ENCODE data around the gene SETBP1.

Gene SETBP1

GRCh38 chr18:44821924-44822323, 141.2 kb downstream of the SETBP1 start:
- DNase-seq = no peak

GRCh38 chr18:44823286-44823685, 142.6 kb downstream of the SETBP1 start:
- no peak for DNase-seq

GRCh38 chr18:44823782-44824181, 143.1 kb downstream of the SETBP1 start:
- no peak for DNase-seq

- DNase-seq = no peak
Observed at GRCh38 chr18:44824884-44825283, 144.2 kb downstream of the SETBP1 start.

GRCh38 chr18:44826418-44827259, 146.0 kb downstream of the SETBP1 start:
- no peak for DNase-seq

GRCh38 chr18:44828080-44828479, 147.4 kb downstream of the SETBP1 start:
- no peak for DNase-seq

- DNase-seq = no peak
Observed at GRCh38 chr18:44830581-44830980, 149.9 kb downstream of the SETBP1 start.

- DNase-seq = no peak
Observed at GRCh38 chr18:44833786-44834185, 153.1 kb downstream of the SETBP1 start.

GRCh38 chr18:44834867-44835469, 154.3 kb downstream of the SETBP1 start:
- no peak for DNase-seq

- DNase-seq = no peak
Observed at GRCh38 chr18:44835703-44836102, 155.0 kb downstream of the SETBP1 start.

- no peak for DNase-seq
Observed at GRCh38 chr18:44836263-44836662, 155.6 kb downstream of the SETBP1 start.

- no peak for DNase-seq
Observed at GRCh38 chr18:44837482-44838180, 156.9 kb downstream of the SETBP1 start.

- DNase-seq = peak; percentile 90
Observed at GRCh38 chr18:44838971-44839666, 158.4 kb downstream of the SETBP1 start.

GRCh38 chr18:44840058-44840790, 159.5 kb downstream of the SETBP1 start:
- no peak for DNase-seq

GRCh38 chr18:44841221-44841620, 160.5 kb downstream of the SETBP1 start:
- no peak for DNase-seq

GRCh38 chr18:44841752-44842587, 161.3 kb downstream of the SETBP1 start:
- no peak for DNase-seq

GRCh38 chr18:44842588-44843412, 162.1 kb downstream of the SETBP1 start:
- DNase-seq = no peak

- no peak for DNase-seq
Observed at GRCh38 chr18:44844486-44844885, 163.8 kb downstream of the SETBP1 start.

- no peak for DNase-seq
Observed at GRCh38 chr18:44846450-44846849, 165.8 kb downstream of the SETBP1 start.

- DNase-seq = no peak
Observed at GRCh38 chr18:44848644-44849335, 168.1 kb downstream of the SETBP1 start.
